Activated T-helper 1 cell treated with Interleukin-2 at 50 U/mL for 16 hours (primary cell): ENCODE data around the gene STAB1.

Experiments used
- DNase-seq: peaks from one replicate; pipeline ENCODE4 v3.0.0-alpha.2; 2020; ENCODE audit warnings: low read depth

STAB1 gene

GRCh38 chr3:52487050-52487787 is 7.9 kb upstream of the STAB1 start:
- DNase-seq, result no peak

- no peak for DNase-seq
These were observed 7.1 kb upstream of the STAB1 start for GRCh38 chr3:52487788-52488691.

GRCh38 chr3:52488746-52489145 is 6.4 kb upstream of the STAB1 start:
- DNase-seq, result no peak

GRCh38 chr3:52489453-52489852 is 5.7 kb upstream of the STAB1 start:
- DNase-seq, result no peak

- DNase-seq, result no peak
These were observed 4.9 kb upstream of the STAB1 start for GRCh38 chr3:52490035-52490938.

GRCh38 chr3:52490939-52491526 is 4.1 kb upstream of the STAB1 start:
- no peak for DNase-seq

- no peak for DNase-seq
These were observed 3.1 kb upstream of the STAB1 start for GRCh38 chr3:52492059-52492458.

GRCh38 chr3:52493232-52494017 is 1.7 kb upstream of the STAB1 start:
- no peak for DNase-seq

- DNase-seq, result no peak
These were observed 693 bp upstream of the STAB1 start for GRCh38 chr3:52494445-52494844.

GRCh38 chr3:52495777-52496602 is 852 bp downstream of the STAB1 start:
- no peak for DNase-seq

- no peak for DNase-seq
These were observed 3.3 kb downstream of the STAB1 start for GRCh38 chr3:52498137-52499054.

GRCh38 chr3:52501046-52501445 is 5.9 kb downstream of the STAB1 start:
- no peak for DNase-seq

- no peak for DNase-seq
These were observed 6.9 kb downstream of the STAB1 start for GRCh38 chr3:52502001-52502400.

- DNase-seq, result no peak
These were observed 7.7 kb downstream of the STAB1 start for GRCh38 chr3:52502808-52503350.

GRCh38 chr3:52503788-52504424 is 8.8 kb downstream of the STAB1 start:
- DNase-seq, result no peak

GRCh38 chr3:52504977-52505376 is 9.8 kb downstream of the STAB1 start:
- DNase-seq, result no peak

- no peak for DNase-seq
These were observed 11.3 kb downstream of the STAB1 start for GRCh38 chr3:52506266-52506966.

- DNase-seq, result no peak
These were observed 12.2 kb downstream of the STAB1 start for GRCh38 chr3:52507359-52507758.
